PC-9 (cell line): ENCODE data around the gene LPCAT2.

Experiments used
- CTCF ChIP-seq: fragments of 200-600 bp; sonication (generic); conservative IDR thresholded peaks from 2 replicates; pipeline ENCODE4 v1.6.1; 2017; ENCODE audit warnings: mixed run types, antibody characterized with exemption, mild to moderate bottlenecking, moderate library complexity
- EZH2 ChIP-seq: fragments of 200-600 bp; sonication (generic); IDR thresholded peaks from 2 replicates; pipeline ENCODE4 v1.8.0; 2017; ENCODE audit warnings: antibody characterized with exemption, low read depth

- TF ChIP-seq CTCF, result no peak
- no peak for TF ChIP-seq EZH2
Measured at GRCh38 chr16:55539049-55539448, 30.2 kb downstream of the LPCAT2 start.
